K562 (cell line): ENCODE measurements around the gene IFNA8. TPM values are rescaled to one million over a fixed set of nuclear protein-coding genes. Genes with fewer than 3 reads are reported as not detected.

Experiments
- ATAC-seq: fragments of 200-7000 bp; cut with Tn5 transposase; 3 replicates; pipeline ENCODE4 v1.9.1; 2020; ENCODE audit warnings: moderate library complexity
- BruUV-seq: library from RNA; stranded (reverse); fragments of 400-500 nt; replicated peaks from 2 replicates; lab custom pipeline; 2021; lab: Mats Ljungman, UMichigan
- CTCF ChIA-PET: fragments of 300-600 bp; formaldehyde crosslinking; extraction: SDS; loops from one replicate; lab custom pipeline; 2021; ENCODE audit warnings: low intra/inter-chr PET ratio; lab: Yijun Ruan, JAX
- POLR2A ChIA-PET: fragments of 300-600, 350-650 bp; sonication (Branson Sonifier 250); formaldehyde crosslinking; extraction: SDS; loops from one replicate; lab custom pipeline; 2021; ENCODE audit warnings: antibody characterized with exemption, inconsistent platforms; lab: Yijun Ruan, JAX
- DNase-seq, 4 experiments: peaks; one replicate each; pipeline versions ENCODE4 v3.0.0 to v3.0.0-alpha.2; 2011 to 2018; ENCODE audit warnings: low spot score in 3 of 4, mixed read lengths in 3 of 4; ENCODE audit errors: extremely low read depth in 1 of 4
- FAIRE-seq: peaks from 2 replicates; lab custom pipeline; 2011; peaks lifted over from hg19 to GRCh38; lab: Jason Lieb, UNC
- H2AFZ ChIP-seq: 2 replicates; pipeline ENCODE4 v1.6.0; 2011; ENCODE audit warnings: low read depth, low read length, control low read depth, inconsistent platforms
- H3K27ac ChIP-seq: fragments of 200-600 bp; 3 replicates; pipeline ENCODE4 v1.8.0; 2011; ENCODE audit warnings: low read depth, mild to moderate bottlenecking, control low read depth, inconsistent platforms, low read length, moderate library complexity, mixed read lengths; ENCODE audit errors: extremely low read depth
- H3K27me3 ChIP-seq, 2 experiments: fragments of 300-600 bp in 1 of 2; 2 replicates in 1 of 2; 3 replicates in 1 of 2; pipeline versions ENCODE4 v1.6.0 to v1.8.0; 2011; ENCODE audit warnings: inconsistent platforms in 2 of 2, low read length in 2 of 2, mild to moderate bottlenecking in 1 of 2, mixed read lengths in 1 of 2, moderate library complexity in 1 of 2; ENCODE audit not compliant: control insufficient read depth in 2 of 2, insufficient read depth in 2 of 2
- H3K36me3 ChIP-seq: fragments of 300-600 bp; 3 replicates; pipeline ENCODE4 v1.8.0; 2011; ENCODE audit warnings: mild to moderate bottlenecking, low read length, inconsistent platforms; ENCODE audit not compliant: control insufficient read depth, insufficient read depth
- H3K4me1 ChIP-seq, 2 experiments: fragments of 200-600 bp in 1 of 2; replicated peaks in 1 of 2; 2 replicates in 1 of 2; 3 replicates in 1 of 2; pipeline versions ENCODE4 v1.5.1 to v1.8.0; 2011; ENCODE audit warnings: inconsistent platforms in 2 of 2, low read length in 2 of 2, mild to moderate bottlenecking in 1 of 2, mixed read lengths in 1 of 2, moderate library complexity in 1 of 2; ENCODE audit not compliant: control insufficient read depth in 2 of 2, insufficient read depth in 2 of 2
- H3K4me2 ChIP-seq: 2 replicates; pipeline ENCODE4 v1.6.1; 2011; ENCODE audit warnings: low read length, control low read depth, inconsistent platforms, mixed read lengths; ENCODE audit not compliant: insufficient read depth
- H3K4me3 ChIP-seq: fragments of 200-600 bp; sonication (generic), shearing (Covaris generic); 2 replicates; pipeline ENCODE4 v1.5.1; 2016; ENCODE audit warnings: control low read depth, inconsistent platforms
- H3K79me2 ChIP-seq: fragments of 200-600 bp; 3 replicates; pipeline ENCODE4 v1.8.0; 2011; ENCODE audit warnings: low read length, inconsistent platforms; ENCODE audit not compliant: control insufficient read depth, insufficient read depth
- H3K9ac ChIP-seq, 2 experiments: 2 replicates each; pipeline versions ENCODE4 v1.6.0 to v1.6.1; 2011; ENCODE audit warnings: low read depth in 2 of 2, low read length in 2 of 2, control low read depth in 1 of 2, inconsistent platforms in 1 of 2, mild to moderate bottlenecking in 1 of 2, mixed read lengths in 1 of 2; ENCODE audit not compliant: insufficient read depth in 1 of 2
- H3K9me1 ChIP-seq: one replicate; pipeline ENCODE4 v1.6.0; 2011; ENCODE audit warnings: inconsistent platforms, mild to moderate bottlenecking, low read length, moderate library complexity; ENCODE audit not compliant: control insufficient read depth, insufficient read depth
- H3K9me3 ChIP-seq: replicated peaks from 2 replicates; pipeline ENCODE4 v1.5.1; 2011; ENCODE audit warnings: low read depth, low read length, inconsistent platforms; ENCODE audit not compliant: control insufficient read depth, insufficient read depth
- H4K20me1 ChIP-seq: replicated peaks from 2 replicates; pipeline ENCODE4 v1.6.1; 2011; ENCODE audit warnings: low read length, inconsistent platforms, mixed read lengths; ENCODE audit not compliant: control insufficient read depth, insufficient read depth
- EP300 ChIP-seq: IDR thresholded peaks from 2 replicates; pipeline ENCODE4 v1.6.1; 2012; ENCODE audit warnings: low read length, improper control_type of control experiment
- GATAD2B ChIP-seq: fragments of 450-650 bp; IDR thresholded peaks from 2 replicates; pipeline ENCODE4 v1.6.1; 2017; ENCODE audit warnings: mild to moderate bottlenecking, borderline replicate concordance
- GTF2A2 ChIP-seq: IDR thresholded peaks from 2 replicates; pipeline ENCODE4 v1.6.1; 2016; ENCODE audit warnings: mild to moderate bottlenecking, missing genetic modification characterization, missing compliant biosample characterization
- HDGF ChIP-seq: fragments of 450-650 bp; IDR thresholded peaks from 2 replicates; pipeline ENCODE4 v1.6.1; 2016
- MAFF ChIP-seq: IDR thresholded peaks from 2 replicates; pipeline ENCODE4 v1.6.1; 2012; ENCODE audit warnings: low read length, improper control_type of control experiment
- PREB ChIP-seq: sonication (generic); formaldehyde crosslinking; IDR thresholded peaks from 2 replicates; pipeline ENCODE4 v1.8.1; 2023; ENCODE audit warnings: mild to moderate bottlenecking, missing genetic modification reagents
- TCF7 ChIP-seq: sonication (generic); IDR thresholded peaks from 2 replicates; pipeline ENCODE4 v1.6.1; 2016; ENCODE audit warnings: antibody characterized with exemption, borderline replicate concordance
- TRIM28 ChIP-seq: fragments of 450-650 bp; IDR thresholded peaks from 2 replicates; pipeline ENCODE4 v1.6.1; 2017
- ZBTB12 ChIP-seq: fragments of 250-450 bp; sonication (Bioruptor Pico); IDR thresholded peaks from 2 replicates; pipeline ENCODE4 v1.4.0; 2020
- ZNF518B ChIP-seq: fragments of 250-450 bp; sonication (Bioruptor Pico); IDR thresholded peaks from 2 replicates; pipeline ENCODE4 v1.5.0; 2021; ENCODE audit warnings: mild to moderate bottlenecking, moderate library complexity
- whole genome bisulfite sequencing: fragments of 100-300 bp; shearing (Covaris generic); methylation state at CpG from one replicate; pipeline ENCODE4 v1.1.6; 2016; ENCODE audit warnings: low coverage, mixed read lengths; ENCODE audit not compliant: insufficient coverage; ENCODE audit errors: missing lambda C conversion rate; 5-methylcytosine and 5-hydroxymethylcytosine counted together
- in situ Hi-C: fragments of 300-500 bp; cut with MboI; formaldehyde crosslinking; loops from 4 replicates; pipeline ENCODE4 v1.15.0; 2018; ENCODE audit warnings: inconsistent platforms, mixed read lengths
- intact Hi-C: fragments of 100-400 bp; cut with micrococcal nuclease; formaldehyde crosslinking; loops from 2 replicates; pipeline ENCODE4 v1.14.2; 2022
- polyA plus RNA-seq, 8 experiments: library from polyadenylated mRNA; depleted of rRNA in 4 of 8; stranded (reverse) in 5 of 8; unstranded in 3 of 8; fragments of >200 nt; fragmentation: Nextera tagmentation in 2 of 8; fragmentation: Illumina TruSeq in 1 of 8; extraction: Ambion mirVana in 2 of 8; extraction: Trizol in 1 of 8; gene quantifications; 2 replicates each; pipeline versions ENCODE4 v1.2.1 to v1.2.3, GENCODE V29; 2011 to 2014; ENCODE audit warnings: inconsistent platforms in 1 of 8, missing spikeins in 1 of 8
- total RNA-seq, 7 experiments: library from RNA; depleted of rRNA in 6 of 7; stranded (reverse); fragments of >200 nt in 6 of 7; fragmentation: Illumina TruSeq in 2 of 7; extraction: Trizol in 2 of 7; gene quantifications; 2 replicates each; pipeline versions ENCODE4 v1.2.1 to v1.2.3, GENCODE V29; 2011 to 2021; ENCODE audit warnings: low replicate concordance in 1 of 7
- TF ChIP-seq, protein P1 (sequence below): fragments of 200-400 bp; formaldehyde crosslinking; IDR thresholded peaks from 2 replicates; pipeline ENCODE4 v1.6.1; 2017; ENCODE audit warnings: mild to moderate bottlenecking, low read depth, low read length, moderate library complexity

Gene IFNA8
- total and polyA plus RNA-seq, 9 of the 15 experiments (the other 6 are each of a cell fraction or from before 2014, with no cell fraction given) = not detected

DNA sequence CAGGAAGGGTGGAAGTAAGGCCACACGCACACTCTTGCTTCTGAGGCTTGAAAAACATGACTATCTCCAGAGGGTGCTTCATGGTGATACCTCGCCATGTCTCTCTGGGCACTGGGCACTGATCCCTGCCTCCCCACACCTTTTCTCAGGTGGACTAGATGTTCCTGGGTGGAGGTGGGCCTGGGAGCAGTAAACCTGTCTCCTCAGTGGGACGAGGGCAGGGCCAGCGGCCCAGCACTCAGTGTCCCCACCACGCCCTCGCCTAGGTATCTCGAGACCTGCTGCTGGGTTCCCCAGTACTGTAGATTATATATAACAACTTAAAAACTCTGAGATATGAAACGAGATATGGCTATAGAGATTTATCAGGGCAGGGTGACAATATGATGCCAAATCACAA, 46.6 kb upstream of the IFNA8 start:
- intact Hi-C loops = no loop called here
- no CpG with 5 or more reads among the region's 8 CpGs for WGBS
- H3K36me3 ChIP-seq = no peaks in the 10 kb centered on the region
- no peaks in the 10 kb centered on the region for H3K4me1 ChIP-seq
- H3K27ac ChIP-seq = no peak overlapping the region
- H3K4me2 ChIP-seq = no peak overlapping the region
- POLR2A ChIA-PET = no interaction called here
- ATAC-seq (no peak), FAIRE-seq (no peak), DNase-seq (no peak)
- BruUV-seq = no TSS peak
- H4K20me1 ChIP-seq = no peaks in the 10 kb centered on the region
- in situ Hi-C loops = no loop called here
- TF ChIP-seq GTF2A2 (tag) = no peak
- TF ChIP-seq HDGF = no peak
- TF ChIP-seq EP300 = no peak
- TF ChIP-seq ZBTB12 (CRISPR knock-in tag) = no peak
- TF ChIP-seq ZNF518B (CRISPR knock-in tag) = no peak
- TF ChIP-seq, protein P1, sequence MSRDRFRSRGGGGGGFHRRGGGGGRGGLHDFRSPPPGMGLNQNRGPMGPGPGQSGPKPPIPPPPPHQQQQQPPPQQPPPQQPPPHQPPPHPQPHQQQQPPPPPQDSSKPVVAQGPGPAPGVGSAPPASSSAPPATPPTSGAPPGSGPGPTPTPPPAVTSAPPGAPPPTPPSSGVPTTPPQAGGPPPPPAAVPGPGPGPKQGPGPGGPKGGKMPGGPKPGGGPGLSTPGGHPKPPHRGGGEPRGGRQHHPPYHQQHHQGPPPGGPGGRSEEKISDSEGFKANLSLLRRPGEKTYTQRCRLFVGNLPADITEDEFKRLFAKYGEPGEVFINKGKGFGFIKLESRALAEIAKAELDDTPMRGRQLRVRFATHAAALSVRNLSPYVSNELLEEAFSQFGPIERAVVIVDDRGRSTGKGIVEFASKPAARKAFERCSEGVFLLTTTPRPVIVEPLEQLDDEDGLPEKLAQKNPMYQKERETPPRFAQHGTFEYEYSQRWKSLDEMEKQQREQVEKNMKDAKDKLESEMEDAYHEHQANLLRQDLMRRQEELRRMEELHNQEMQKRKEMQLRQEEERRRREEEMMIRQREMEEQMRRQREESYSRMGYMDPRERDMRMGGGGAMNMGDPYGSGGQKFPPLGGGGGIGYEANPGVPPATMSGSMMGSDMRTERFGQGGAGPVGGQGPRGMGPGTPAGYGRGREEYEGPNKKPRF = no peak
- TF ChIP-seq TCF7 = no peak
- no peak for TF ChIP-seq PREB (CRISPR knock-in tag)
- TF ChIP-seq TRIM28 = no peak
- no peak for TF ChIP-seq GATAD2B
- TF ChIP-seq MAFF = no peak
- TF ChIP-seq, all 486 proteins: peak for 0
- Histone ChIP-seq H3K9me3 (no peaks in the 10 kb centered on the region), H2AFZ (no peak overlapping the region), H3K27me3 (no peaks in the 10 kb centered on the region), H3K9me1 (no peaks in the 10 kb centered on the region), H3K4me3 (no peak overlapping the region), H3K79me2 (no peaks in the 10 kb centered on the region), H3K9ac (no peak overlapping the region)
- CTCF ChIA-PET = no interaction called here
